Measurements from ENCODE around the gene OPHN1.

- TF ChIP-seq CTCF (conservative IDR thresholded peaks at IDR 0.05 in 1 of 2, IDR thresholded peaks at IDR 0.05 in 1 of 2; ENCODE audit: low read depth in 1 of 2, low read length in 2 of 2) (no peak), EZH2 (IDR thresholded peaks at IDR 0.05; ENCODE audit: low read length, missing control alignments) (no peak)
Measured at GRCh38 chrX:68256990-68257389, 176.3 kb downstream of the OPHN1 start.

All from fibroblast of lung (primary cell).